HepG2 (cell line): ENCODE results near the gene ACADS. TPM values are rescaled to one million over a fixed set of nuclear protein-coding genes. Genes with fewer than 3 reads are reported as not detected.

Source experiments
- ATF2 ChIP-seq: sonication (generic); formaldehyde crosslinking; IDR thresholded peaks from 2 replicates; pipeline ENCODE4 v1.4.0; 2020; ENCODE audit warnings: missing genetic modification reagents
- BORCS8-MEF2B ChIP-seq: sonication (generic); formaldehyde crosslinking; IDR thresholded peaks from 2 replicates; pipeline ENCODE4 v1.8.0; 2022; ENCODE audit warnings: mild to moderate bottlenecking, missing genetic modification reagents
- CCAR2 ChIP-seq: fragments of 200-400 bp; formaldehyde crosslinking; optimal IDR thresholded peaks from 2 replicates; pipeline ENCODE3; 2018; ENCODE audit warnings: low read depth, mild to moderate bottlenecking, low read length, moderate library complexity
- GPBP1L1 ChIP-seq: sonication (generic); formaldehyde crosslinking; IDR thresholded peaks from 2 replicates; pipeline ENCODE4 v1.5.0; 2020; ENCODE audit warnings: mild to moderate bottlenecking, missing genetic modification reagents
- IKZF5 ChIP-seq: IDR thresholded peaks from 2 replicates; pipeline ENCODE4 v1.6.1; 2018; ENCODE audit warnings: missing genetic modification reagents, mild to moderate bottlenecking, missing compliant biosample characterization
- IRF9 ChIP-seq: sonication (generic); formaldehyde crosslinking; IDR thresholded peaks from 2 replicates; pipeline ENCODE4 v1.8.0; 2022; ENCODE audit warnings: missing genetic modification reagents, mild to moderate bottlenecking, borderline replicate concordance
- MTF1 ChIP-seq: sonication (generic); formaldehyde crosslinking; IDR thresholded peaks from 2 replicates; pipeline ENCODE4 v1.5.0; 2020; ENCODE audit warnings: missing genetic modification reagents
- NCOA1 ChIP-seq: sonication (generic); formaldehyde crosslinking; IDR thresholded peaks from 2 replicates; pipeline ENCODE4 v1.9.0; 2021; ENCODE audit warnings: missing genetic modification reagents
- POLR2G ChIP-seq: fragments of 200-400 bp; formaldehyde crosslinking; IDR thresholded peaks from 2 replicates; pipeline ENCODE4 v1.6.1; 2018; ENCODE audit warnings: mild to moderate bottlenecking, low read depth, low read length, moderate library complexity
- SKIL ChIP-seq: sonication (generic); formaldehyde crosslinking; IDR thresholded peaks from 2 replicates; pipeline ENCODE4 v1.8.0; 2022; ENCODE audit warnings: missing genetic modification reagents, mild to moderate bottlenecking, moderate library complexity, borderline replicate concordance
- TERF1 ChIP-seq: sonication (generic); formaldehyde crosslinking; IDR thresholded peaks from 2 replicates; pipeline ENCODE4 v1.8.0; 2022; ENCODE audit warnings: mild to moderate bottlenecking, missing genetic modification reagents, moderate library complexity
- ZHX1 ChIP-seq: sonication (generic); formaldehyde crosslinking; IDR thresholded peaks from 2 replicates; pipeline ENCODE4 v1.8.1; 2022; ENCODE audit warnings: low read depth, mild to moderate bottlenecking, missing genetic modification reagents
- ZNF414 ChIP-seq: sonication (generic); formaldehyde crosslinking; IDR thresholded peaks from 2 replicates; pipeline ENCODE4 v1.5.0; 2020; ENCODE audit warnings: missing genetic modification reagents
- ZNF597 ChIP-seq: sonication (generic); formaldehyde crosslinking; IDR thresholded peaks from 2 replicates; pipeline ENCODE4 v1.5.0; 2020; ENCODE audit warnings: missing genetic modification reagents
- polyA plus RNA-seq, 8 experiments: library from polyadenylated mRNA; depleted of rRNA in 3 of 8; stranded (reverse) in 7 of 8; unstranded in 1 of 8; fragments of >200 nt; fragmentation: Illumina TruSeq in 4 of 8; extraction: Trizol in 4 of 8; gene quantifications; 2 replicates each; pipeline versions ENCODE4 v1.2.1 to v1.2.3, GENCODE V29; 2011 to 2016; ENCODE audit warnings: low read depth in 4 of 8, missing spikeins in 1 of 8, mixed read lengths in 1 of 8; ENCODE audit not compliant: insufficient read depth in 1 of 8
- total RNA-seq, 5 experiments: library from RNA; depleted of rRNA; stranded (reverse); fragments of >200 nt; fragmentation: Illumina TruSeq; extraction: Trizol; gene quantifications; 2 replicates each; pipeline ENCODE4 v1.2.3, GENCODE V29; 2016; ENCODE audit warnings: low read depth in 1 of 5

The ACADS gene
- total and polyA plus RNA-seq, 2 of the 13 experiments (the other 11 are each of a cell fraction or from before 2014, with no cell fraction given), result 17.4 to 27.7 TPM

GRCh38 chr12:120710031-120710804, 15.4 kb upstream of the ACADS start, which contains the start of gene UNC119B (continued):
- no peak for TF ChIP-seq ATF2 (CRISPR knock-in tag)
- no peak for TF ChIP-seq ZHX1
- no peak for TF ChIP-seq CCAR2
- TF ChIP-seq TERF1 (CRISPR knock-in tag), result no peak
- TF ChIP-seq IRF9 (CRISPR knock-in tag), result peak; percentile 84; the same call in 1 of the 2 replicates
- TF ChIP-seq IKZF5 (CRISPR knock-in tag), result no peak
- TF ChIP-seq SKIL (CRISPR knock-in tag), result no peak
- peak; percentile 72 for TF ChIP-seq POLR2G
- TF ChIP-seq GPBP1L1 (CRISPR knock-in tag), result no peak
- no peak for TF ChIP-seq MTF1 (CRISPR knock-in tag)
- TF ChIP-seq BORCS8-MEF2B, result no peak
- TF ChIP-seq ZNF414 (CRISPR knock-in tag), result no peak
- no peak for TF ChIP-seq NCOA1 (CRISPR knock-in tag)
- no peak for TF ChIP-seq ZNF597 (CRISPR knock-in tag)
